SJSA1 (cell line): ENCODE measurements around the gene GRIK3. TPM values are rescaled to one million over a fixed set of nuclear protein-coding genes. Genes with fewer than 3 reads are reported as not detected.
"Not testable (repeated sequence)": the region's sequence is repeated elsewhere in the genome, so short reads cannot be mapped to it uniquely, and the experiment has no call there.

Experiments used
- DNase-seq, 2 experiments: peaks; one replicate each; pipeline ENCODE4 v3.0.0-alpha.2; 2015 to 2020; ENCODE audit warnings: low spot score in 2 of 2, low read depth in 1 of 2
- H3K27ac ChIP-seq: fragments of 250-450 bp; sonication (Bioruptor Pico); 2 replicates; pipeline ENCODE4 v1.5.1; 2020; ENCODE audit warnings: mild to moderate bottlenecking, moderate library complexity
- H3K27me3 ChIP-seq: fragments of 250-450 bp; sonication (Bioruptor Pico); replicated peaks from 2 replicates; pipeline ENCODE4 v1.5.1; 2020; ENCODE audit warnings: mild to moderate bottlenecking, moderate library complexity
- H3K36me3 ChIP-seq: fragments of 250-450 bp; sonication (Bioruptor Pico); 2 replicates; pipeline ENCODE4 v1.5.1; 2020; ENCODE audit warnings: mild to moderate bottlenecking
- H3K4me1 ChIP-seq: fragments of 250-450 bp; sonication (Bioruptor Pico); replicated peaks from 2 replicates; pipeline ENCODE4 v1.6.1; 2021; ENCODE audit warnings: mild to moderate bottlenecking
- H3K4me3 ChIP-seq: fragments of 250-450 bp; sonication (Bioruptor Pico); 2 replicates; pipeline ENCODE4 v1.5.1; 2020; ENCODE audit warnings: mild to moderate bottlenecking
- H3K9me3 ChIP-seq: fragments of 250-450 bp; sonication (Bioruptor Pico); replicated peaks from 2 replicates; pipeline ENCODE4 v1.5.1; 2020; ENCODE audit warnings: mild to moderate bottlenecking
- total RNA-seq: library from RNA; depleted of rRNA; stranded (reverse); fragments of >200 nt; shearing (Covaris generic); gene quantifications from 2 replicates; pipeline ENCODE4 v1.2.3, GENCODE V29; 2014

GRIK3 gene
- total RNA-seq, 1 experiment from 2014 or later: not detected

- H3K27me3 ChIP-seq: 0 out of 2 replicates have a peak, but pooled peaks cover 4% of the 10 kb centered on the region
- H3K36me3 ChIP-seq: no peaks in the 10 kb centered on the region
- H3K4me3 ChIP-seq: no peak overlapping the region
- H3K27ac ChIP-seq: no peak overlapping the region
- DNase-seq: no peak
- H3K4me1 ChIP-seq: no peaks in the 10 kb centered on the region
- H3K9me3 ChIP-seq: no peaks in the 10 kb centered on the region
Measured at GRCh38 chr1:36771660-36772284, 262.5 kb downstream of the GRIK3 start.

DNA sequence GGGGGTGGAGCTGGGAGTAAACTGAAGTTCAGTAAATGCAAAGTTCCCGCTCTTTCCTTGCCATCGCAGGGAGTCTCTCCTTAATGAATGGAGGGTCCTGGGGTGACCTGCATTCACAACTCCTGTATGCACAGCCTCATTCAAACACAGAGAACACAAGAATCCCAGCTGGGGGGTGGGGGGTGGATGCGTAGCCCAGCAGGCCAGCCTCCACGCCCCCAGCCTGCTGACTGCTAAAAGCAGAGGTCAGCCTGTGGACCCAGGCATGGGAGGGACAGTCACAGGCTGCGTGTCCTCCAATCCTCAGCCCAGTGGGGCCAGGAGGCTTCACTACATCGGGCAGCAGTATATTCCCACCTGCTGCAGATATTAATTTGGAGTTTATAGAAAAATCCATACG lies 263.1 kb downstream of the GRIK3 start:
- Histone ChIP-seq H3K4me3 (no peak overlapping the region), H3K27me3 (0 out of 2 replicates have a peak, but pooled peaks cover 4% of the 10 kb centered on the region), H3K27ac (no peak overlapping the region), H3K4me1 (no peaks in the 10 kb centered on the region), H3K36me3 (no peaks in the 10 kb centered on the region), H3K9me3 (no peaks in the 10 kb centered on the region)
- no peak for DNase-seq

DNA sequence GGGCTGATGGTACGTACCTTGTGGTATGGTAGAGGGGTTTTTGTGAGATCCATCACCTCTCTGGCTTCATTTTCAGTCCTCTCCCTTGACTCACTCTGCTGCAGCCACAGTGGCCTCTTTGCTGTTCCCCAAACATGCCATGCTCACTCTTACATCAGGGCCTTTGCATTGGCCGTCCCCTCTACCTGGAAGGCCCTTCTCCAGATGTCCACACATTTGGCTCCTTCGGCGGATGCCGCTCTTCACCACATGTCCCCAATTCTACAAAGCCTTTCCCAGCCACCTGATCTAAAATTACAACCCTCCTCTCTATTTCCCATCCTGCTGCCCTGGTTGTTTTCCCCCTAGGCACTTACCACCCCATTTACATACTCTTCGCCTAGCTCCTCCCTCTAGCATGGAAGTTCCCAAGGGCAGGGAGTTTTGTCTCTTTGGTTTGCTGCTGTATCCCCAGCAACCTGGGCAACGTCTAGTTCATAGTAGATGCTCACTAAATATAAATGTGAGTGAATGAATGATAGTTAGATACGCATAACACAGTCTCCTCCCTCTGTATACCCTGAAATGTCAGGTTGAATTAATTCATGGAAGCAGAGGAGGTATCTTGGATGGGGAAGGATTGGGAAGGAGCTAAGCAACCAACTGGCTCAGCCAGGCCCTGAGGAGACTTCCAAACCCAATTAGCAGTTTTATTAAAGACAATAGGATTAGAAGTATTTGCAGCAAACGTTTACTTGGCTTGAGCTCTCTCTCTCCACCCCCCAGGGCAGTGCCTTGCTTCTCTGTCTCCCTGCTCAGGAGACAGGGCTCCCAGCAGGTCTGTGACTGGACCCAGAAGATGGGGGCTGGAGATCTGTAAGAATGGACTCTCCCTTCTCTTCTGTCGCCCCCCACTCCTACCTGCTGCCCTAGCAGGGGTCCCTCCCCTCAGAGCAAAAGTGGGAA lies 264.2 kb downstream of the GRIK3 start:
- H3K27ac ChIP-seq: no peak overlapping the region
- no peak for DNase-seq
- no peaks in the 10 kb centered on the region for H3K4me1 ChIP-seq
- H3K36me3 ChIP-seq: no peaks in the 10 kb centered on the region
- 0 out of 2 replicates have a peak, but pooled peaks cover 4% of the 10 kb centered on the region for H3K27me3 ChIP-seq
- no peak overlapping the region for H3K4me3 ChIP-seq
- H3K9me3 ChIP-seq: no peaks in the 10 kb centered on the region

GRCh38 chr1:36768486-36769178 lies 265.7 kb downstream of the GRIK3 start:
- Histone ChIP-seq H3K4me3 (no peak overlapping the region), H3K27ac (no peak overlapping the region), H3K4me1 (no peaks in the 10 kb centered on the region), H3K9me3 (no peaks in the 10 kb centered on the region), H3K27me3 (0 out of 2 replicates have a peak, but pooled peaks cover 4% of the 10 kb centered on the region), H3K36me3 (no peaks in the 10 kb centered on the region)
- DNase-seq: no peak

DNA sequence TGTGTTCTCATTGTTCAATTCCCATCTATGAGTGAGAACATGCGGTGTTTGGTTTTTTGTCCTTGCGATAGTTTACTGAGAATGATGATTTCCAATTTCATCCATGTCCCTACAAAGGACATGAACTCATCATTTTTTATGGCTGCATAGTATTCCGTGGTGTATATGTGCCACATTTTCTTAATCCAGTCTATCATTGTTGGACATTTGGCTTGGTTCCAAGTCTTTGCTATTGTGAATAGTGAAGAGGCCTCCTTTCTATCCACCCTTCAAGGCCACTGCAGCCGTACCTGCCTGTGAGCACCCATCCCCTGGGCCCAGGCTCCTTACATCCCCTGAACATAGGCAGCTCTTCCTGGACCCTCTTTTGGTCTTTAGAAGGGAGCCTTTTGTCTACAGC lies 266.9 kb downstream of the GRIK3 start:
- H3K4me3 ChIP-seq, H3K4me1 ChIP-seq, DNase-seq, H3K27me3 ChIP-seq, H3K9me3 ChIP-seq, H3K27ac ChIP-seq, H3K36me3 ChIP-seq: not testable (repeated sequence)

DNA sequence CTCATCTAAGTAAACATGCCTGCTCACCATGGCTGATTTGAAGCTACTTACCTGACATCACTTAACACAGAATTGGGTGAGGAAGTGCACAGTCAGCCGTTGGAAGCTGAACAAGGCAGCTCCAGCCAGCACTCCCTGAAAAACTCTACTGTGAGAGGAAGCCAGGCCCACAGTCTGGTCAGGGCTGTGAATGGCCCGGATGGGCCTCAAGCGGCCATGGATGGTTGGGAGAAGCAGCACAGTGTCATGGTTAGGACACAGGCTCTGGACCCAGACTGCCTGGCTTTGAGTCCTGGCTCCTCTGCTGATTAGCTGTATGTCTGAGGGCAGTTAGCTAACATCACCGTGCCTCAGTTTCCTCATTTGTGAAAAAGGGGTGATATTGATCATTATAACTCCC lies 267.8 kb downstream of the GRIK3 start:
- Histone ChIP-seq H3K9me3 (no peaks in the 10 kb centered on the region), H3K4me3 (no peak overlapping the region)
- DNase-seq: no peak

DNA sequence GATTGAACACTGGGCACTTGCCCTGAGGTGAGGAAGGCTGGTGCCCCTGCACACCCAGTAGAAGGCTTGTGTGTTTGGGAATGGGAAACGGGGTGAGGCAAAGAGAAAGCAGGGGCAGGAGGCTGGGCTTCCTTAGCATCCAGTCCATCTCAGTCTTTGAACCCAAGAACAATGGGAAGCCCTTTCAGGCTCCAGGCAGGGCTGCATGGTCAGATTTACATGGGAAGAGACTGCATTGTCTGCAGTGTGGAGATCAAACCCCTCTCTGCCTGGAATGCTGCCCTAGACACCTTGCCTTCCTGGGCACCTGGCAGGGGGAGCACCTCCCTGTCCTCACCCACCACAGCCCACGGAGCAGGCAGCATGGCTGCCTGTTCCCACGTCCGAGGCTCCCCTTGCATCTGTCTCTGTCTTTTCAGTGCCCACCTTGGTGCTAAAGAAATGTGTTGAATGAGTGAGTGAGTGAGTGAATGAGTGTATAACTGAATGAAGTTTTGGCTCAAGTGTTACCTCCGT lies 268.5 kb downstream of the GRIK3 start:
- Histone ChIP-seq H3K27me3 (no peaks in the 10 kb centered on the region), H3K9me3 (no peaks in the 10 kb centered on the region), H3K4me1 (no peaks in the 10 kb centered on the region), H3K27ac (no peak overlapping the region), H3K36me3 (no peaks in the 10 kb centered on the region), H3K4me3 (no peak overlapping the region)
- no peak for DNase-seq

More for the DNA sequence above, 267.8 kb downstream of the GRIK3 start:
- Histone ChIP-seq H3K36me3 (no peaks in the 10 kb centered on the region), H3K27ac (no peak overlapping the region), H3K4me1 (no peaks in the 10 kb centered on the region), H3K27me3 (0 out of 2 replicates have a peak, but pooled peaks cover under 1% of the 10 kb centered on the region)

DNA sequence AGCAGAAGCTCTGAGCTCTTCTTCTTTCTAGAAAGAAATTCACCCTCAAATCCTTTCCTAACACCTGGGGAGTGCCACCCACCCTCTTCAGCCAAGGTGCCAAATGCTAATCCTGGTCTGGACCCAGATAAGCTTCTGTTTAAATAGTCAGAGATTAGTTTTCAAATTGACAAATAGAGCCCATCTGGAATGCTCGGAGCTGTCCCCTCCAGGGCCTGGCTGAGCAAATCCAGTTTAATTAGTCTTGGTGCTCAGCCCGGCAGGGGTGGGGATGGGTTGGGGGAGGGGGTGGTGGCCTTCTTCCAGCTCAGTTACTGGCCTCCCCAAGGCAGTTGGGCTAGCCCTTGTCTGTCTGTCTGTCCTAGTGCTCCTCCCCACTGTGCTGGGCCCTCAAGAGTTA lies 269.5 kb downstream of the GRIK3 start:
- H3K9me3 ChIP-seq: no peaks in the 10 kb centered on the region
- no peak overlapping the region for H3K4me3 ChIP-seq
- no peak for DNase-seq
- H3K27me3 ChIP-seq: no peaks in the 10 kb centered on the region
- H3K4me1 ChIP-seq: no peaks in the 10 kb centered on the region
- no peak overlapping the region for H3K27ac ChIP-seq
- no peaks in the 10 kb centered on the region for H3K36me3 ChIP-seq

- Histone ChIP-seq H3K4me3 (no peak overlapping the region), H3K4me1 (no peaks in the 10 kb centered on the region), H3K27me3 (no peaks in the 10 kb centered on the region), H3K9me3 (no peaks in the 10 kb centered on the region), H3K36me3 (no peaks in the 10 kb centered on the region), H3K27ac (no peak overlapping the region)
- no peak for DNase-seq
Measured at GRCh38 chr1:36763771-36764170, 270.5 kb downstream of the GRIK3 start.

- no peaks in the 10 kb centered on the region for H3K36me3 ChIP-seq
- no peaks in the 10 kb centered on the region for H3K4me1 ChIP-seq
- no peak overlapping the region for H3K27ac ChIP-seq
- no peak overlapping the region for H3K4me3 ChIP-seq
- no peak for DNase-seq
- no peaks in the 10 kb centered on the region for H3K9me3 ChIP-seq
- no peaks in the 10 kb centered on the region for H3K27me3 ChIP-seq
Measured at GRCh38 chr1:36762174-36762573, 272.1 kb downstream of the GRIK3 start.

- Histone ChIP-seq H3K4me1 (no peaks in the 10 kb centered on the region), H3K9me3 (no peaks in the 10 kb centered on the region), H3K27me3 (no peaks in the 10 kb centered on the region), H3K36me3 (no peaks in the 10 kb centered on the region), H3K27ac (no peak overlapping the region), H3K4me3 (no peak overlapping the region)
- no peak for DNase-seq
Measured at GRCh38 chr1:36761113-36761512, 273.2 kb downstream of the GRIK3 start.

DNA sequence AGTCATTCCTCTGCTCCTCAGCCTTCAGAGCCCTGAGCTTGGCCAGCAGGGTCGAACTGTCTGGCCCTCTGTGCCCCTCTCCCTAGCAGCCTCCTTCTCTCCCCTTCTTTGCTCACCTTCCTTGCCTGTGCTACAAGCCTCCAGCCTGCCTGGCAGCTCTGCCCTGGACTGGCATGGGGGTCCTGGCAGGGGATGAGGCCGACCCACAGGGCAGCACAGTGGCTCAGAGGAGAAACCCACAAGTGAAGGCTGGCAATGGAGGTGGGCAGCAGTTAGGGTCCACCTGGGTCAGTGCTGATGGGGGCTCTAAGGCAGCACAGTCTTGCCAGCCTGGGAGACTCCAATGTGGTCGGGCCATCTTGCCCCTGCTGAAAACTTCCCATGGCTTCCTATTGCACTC lies 274.2 kb downstream of the GRIK3 start:
- H3K9me3 ChIP-seq: no peaks in the 10 kb centered on the region
- H3K4me1 ChIP-seq: no peaks in the 10 kb centered on the region
- no peaks in the 10 kb centered on the region for H3K36me3 ChIP-seq
- no peaks in the 10 kb centered on the region for H3K27me3 ChIP-seq
- H3K4me3 ChIP-seq: no peak overlapping the region
- H3K27ac ChIP-seq: no peak overlapping the region
- DNase-seq: no peak

- no peak overlapping the region for H3K27ac ChIP-seq
- H3K4me1 ChIP-seq: no peaks in the 10 kb centered on the region
- no peak for DNase-seq
- H3K27me3 ChIP-seq: no peaks in the 10 kb centered on the region
- H3K4me3 ChIP-seq: no peak overlapping the region
- no peaks in the 10 kb centered on the region for H3K9me3 ChIP-seq
- no peaks in the 10 kb centered on the region for H3K36me3 ChIP-seq
Measured at GRCh38 chr1:36759355-36759754, 275.0 kb downstream of the GRIK3 start.
